GM19467 (cell line): ENCODE results near the gene ANLN.
"Not testable (repeated sequence)": the region's sequence is repeated elsewhere in the genome, so short reads cannot be mapped to it uniquely, and the experiment has no call there.

Source experiments
- ATAC-seq: cut with Tn5 transposase; IDR thresholded peaks from one replicate; pipeline ENCODE4 v1.9.1; 2021; ENCODE audit warnings: mild to moderate bottlenecking, moderate library complexity; ENCODE audit not compliant: unreplicated experiment

The ANLN gene

DNA sequence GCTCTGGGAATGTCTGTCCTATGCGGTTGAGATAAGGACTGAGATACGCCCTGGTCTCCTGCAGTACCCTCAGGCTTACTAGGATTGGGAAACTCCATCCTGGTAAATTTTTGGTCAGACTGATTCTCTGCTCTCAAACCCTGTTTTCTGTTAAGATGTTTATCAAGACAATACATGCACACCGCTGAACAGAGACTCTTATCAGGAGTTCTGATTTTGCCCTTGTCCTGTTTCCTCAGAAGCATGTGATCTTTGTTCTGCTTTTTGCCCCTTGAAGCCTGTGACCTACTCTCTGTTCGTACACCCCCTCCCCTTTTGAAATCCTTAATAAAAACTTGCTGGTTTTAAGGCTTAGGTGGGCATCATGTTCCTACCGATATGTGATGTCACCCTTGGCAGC is 76.3 kb downstream of the ANLN start:
- ATAC-seq, result not testable (repeated sequence)

DNA sequence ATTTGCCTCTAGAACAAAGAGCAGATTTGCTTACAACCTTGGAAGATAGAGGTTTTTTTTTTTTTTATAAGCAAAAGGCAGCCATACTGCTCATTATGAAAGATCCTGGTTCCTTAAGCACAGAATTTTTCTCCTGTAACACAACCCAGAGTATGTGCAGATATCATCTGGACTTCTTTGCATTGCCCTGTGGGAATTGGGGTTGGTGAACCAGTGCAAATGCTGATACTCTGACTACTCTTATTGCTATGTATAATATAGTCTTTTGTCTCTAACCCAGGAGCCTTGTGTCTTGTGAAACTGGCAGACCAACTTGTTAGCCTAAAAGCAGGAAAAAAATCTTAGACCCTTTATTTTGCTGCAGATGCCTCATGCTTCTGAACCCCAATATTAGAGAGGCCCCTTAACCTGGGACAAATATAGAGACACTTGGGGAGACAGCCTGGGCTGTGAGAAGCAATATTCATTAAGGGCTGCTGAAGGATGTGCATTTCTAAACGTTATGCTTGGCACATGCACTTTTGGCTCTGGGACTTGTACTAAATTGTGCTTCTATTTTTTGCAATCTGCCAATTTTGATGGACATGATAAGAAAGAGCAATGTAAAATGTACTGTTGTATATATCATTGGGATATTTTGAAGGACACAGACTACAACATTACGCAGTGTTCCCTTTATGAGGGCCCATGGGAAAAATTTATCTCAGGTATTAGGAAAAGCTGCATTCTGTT is 78.9 kb downstream of the ANLN start:
- ATAC-seq, result no peak

DNA sequence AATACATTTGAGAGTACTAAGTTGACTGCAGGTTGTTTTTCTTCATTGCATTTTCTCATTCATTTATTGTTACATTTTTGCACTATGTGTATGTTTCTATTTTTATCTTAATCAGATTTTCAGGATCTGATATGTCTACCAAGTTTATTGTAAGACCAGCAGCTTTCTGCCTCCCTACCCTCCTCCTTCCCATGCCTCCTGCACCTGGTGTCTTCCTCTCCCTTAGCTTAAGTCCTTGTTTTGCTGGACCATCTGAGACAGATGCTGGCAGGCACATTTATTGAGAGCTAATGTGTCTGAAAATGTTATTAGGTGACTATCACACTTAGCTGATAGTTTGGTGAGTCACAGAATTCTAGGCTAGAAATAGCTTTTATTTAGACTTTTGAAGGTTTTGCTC is 79.6 kb downstream of the ANLN start:
- ATAC-seq, result no peak

DNA sequence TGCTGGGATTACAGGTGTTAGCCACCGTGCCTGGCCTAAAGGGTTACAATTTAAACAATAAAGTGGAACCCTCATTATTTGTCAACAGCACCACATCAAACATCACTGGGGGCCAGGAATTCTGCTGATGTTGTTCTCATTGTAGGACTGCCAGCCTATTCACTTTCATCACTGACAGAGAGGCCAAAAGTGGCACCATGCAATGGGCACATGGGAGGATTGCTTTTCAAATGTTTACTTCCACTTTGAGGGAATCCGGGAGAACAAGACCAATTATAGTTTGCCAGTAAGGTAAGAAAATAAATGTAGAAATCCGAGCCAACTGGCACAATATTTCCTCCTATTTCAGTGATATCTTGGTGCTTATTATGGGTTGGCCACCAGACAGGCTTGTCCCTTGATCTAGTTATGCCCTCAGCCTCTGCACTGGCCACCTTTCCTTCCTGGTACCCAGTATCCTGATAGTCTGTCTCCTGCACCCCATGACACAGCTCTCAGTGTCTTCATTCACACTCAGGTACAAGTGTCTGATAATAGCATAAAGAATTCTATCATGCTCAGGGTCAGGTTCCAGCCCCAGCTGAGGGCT is 82.6 kb downstream of the ANLN start:
- no peak for ATAC-seq

- ATAC-seq, result no peak
Measured at GRCh38 chr7:36473454-36474282, 84.0 kb downstream of the ANLN start.

GRCh38 chr7:36474283-36475010 is 84.8 kb downstream of the ANLN start:
- ATAC-seq, result no peak

GRCh38 chr7:36475011-36475342 is 85.3 kb downstream of the ANLN start:
- ATAC-seq, result no peak

- ATAC-seq, result no peak
Measured at GRCh38 chr7:36475381-36475780, 85.7 kb downstream of the ANLN start.

DNA sequence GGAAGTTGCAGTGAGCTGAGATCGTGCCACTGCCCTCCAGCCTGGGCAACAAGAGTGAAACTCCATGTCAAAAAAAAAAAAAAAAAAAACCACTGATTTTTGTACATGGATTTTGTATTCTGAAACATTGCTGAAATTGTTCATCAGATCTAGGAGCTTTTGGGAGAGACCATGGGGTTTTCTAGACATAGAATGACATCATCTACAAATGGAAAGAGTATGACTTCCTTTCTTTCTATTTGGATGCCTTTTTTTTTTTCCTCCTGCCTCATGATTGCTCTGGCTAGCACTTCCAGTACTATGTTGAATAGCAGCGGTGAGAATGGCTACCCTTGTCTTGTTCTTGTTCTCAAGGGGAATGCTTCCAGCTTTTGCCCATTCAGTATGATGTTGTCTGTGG is 89.1 kb downstream of the ANLN start:
- ATAC-seq, result no peak

GRCh38 chr7:36483853-36484252 is 94.2 kb downstream of the ANLN start:
- ATAC-seq, result not testable (repeated sequence)

- ATAC-seq, result no peak
Measured at GRCh38 chr7:36484265-36484664, 94.6 kb downstream of the ANLN start.

DNA sequence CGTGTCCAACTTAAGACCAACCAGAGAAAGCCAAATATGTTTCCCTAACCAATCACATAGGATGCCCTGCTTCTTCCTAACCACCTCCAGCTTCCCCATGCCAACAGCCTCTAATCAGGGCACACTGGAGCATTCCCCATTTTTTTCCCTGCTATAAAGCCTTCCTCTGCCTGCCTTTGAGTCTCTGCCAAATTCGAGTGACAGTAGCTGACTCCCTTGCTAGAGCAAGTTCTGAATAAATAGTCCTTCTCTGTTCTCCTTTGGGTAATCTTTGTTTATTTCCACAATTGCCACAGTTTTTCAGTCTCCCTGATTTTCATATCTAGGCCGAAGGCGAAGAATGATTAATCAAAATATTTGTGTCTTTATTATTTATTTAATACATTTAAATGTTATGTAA is 96.7 kb downstream of the ANLN start:
- ATAC-seq, result no peak

- ATAC-seq, result no peak
Measured at GRCh38 chr7:36487756-36488336, 98.2 kb downstream of the ANLN start.

- ATAC-seq, result not testable (repeated sequence)
Measured at GRCh38 chr7:36488672-36489071, 99.0 kb downstream of the ANLN start.

- ATAC-seq, result no peak
Measured at GRCh38 chr7:36490419-36490830, 100.8 kb downstream of the ANLN start.

DNA sequence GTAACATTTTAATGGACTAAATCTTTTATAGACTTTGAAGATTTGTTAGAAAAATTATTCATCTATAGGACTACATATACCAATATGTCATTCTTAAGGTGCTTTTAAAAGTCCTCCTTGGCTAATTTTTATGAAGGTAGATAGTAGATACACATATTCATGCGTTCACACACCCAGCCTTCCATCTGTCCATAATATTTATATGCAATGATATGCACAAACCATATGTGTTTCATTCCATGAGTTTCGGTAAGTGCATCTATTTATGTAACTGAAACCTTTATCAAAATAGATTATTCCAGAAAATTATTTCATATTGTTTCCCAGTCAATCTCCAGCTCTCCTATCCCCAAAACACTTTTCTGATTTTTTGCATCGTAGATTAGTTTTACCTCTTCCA is 101.7 kb downstream of the ANLN start:
- ATAC-seq, result no peak

- ATAC-seq, result no peak
Measured at GRCh38 chr7:36496576-36496975, 106.9 kb downstream of the ANLN start.

DNA sequence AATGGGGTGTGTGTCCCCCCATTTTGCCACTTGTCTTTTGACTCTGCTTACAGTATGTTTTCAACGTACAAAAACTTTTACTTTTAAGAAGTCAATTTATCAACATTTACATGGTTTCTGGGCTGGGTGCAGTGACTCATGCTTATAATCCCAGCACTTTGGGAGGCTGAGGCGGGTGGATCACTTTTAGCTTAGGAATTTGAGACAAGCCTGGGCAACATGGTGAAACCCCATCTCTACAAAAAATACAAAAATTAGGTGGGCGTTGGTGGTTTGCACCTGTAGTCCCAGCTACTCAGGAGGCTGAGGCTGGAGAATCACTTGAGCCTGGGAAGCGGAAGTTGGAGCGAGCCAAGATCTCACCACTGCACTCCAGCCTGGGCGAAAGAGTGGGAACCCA is 107.5 kb downstream of the ANLN start:
- ATAC-seq, result not testable (repeated sequence)

GRCh38 chr7:36497775-36498174 is 108.1 kb downstream of the ANLN start:
- ATAC-seq, result no peak
